HEK293T (cell line): Measurements from ENCODE around the gene C9orf152.

ENCODE experiments used
- CTCF ChIA-PET: fragments of 350-600 bp; formaldehyde crosslinking; extraction: SDS; loops from one replicate; lab custom pipeline; 2021; ENCODE audit warnings: antibody characterized with exemption, inconsistent platforms; lab: Yijun Ruan, JAX
- POLR2A ChIA-PET: fragments of 350-600 bp; formaldehyde crosslinking; extraction: SDS; loops from one replicate; lab custom pipeline; 2020; ENCODE audit warnings: antibody characterized with exemption, inconsistent platforms; lab: Yijun Ruan, JAX
- DNase-seq: peaks from one replicate; pipeline ENCODE4 v3.0.0; 2012; ENCODE audit warnings: mixed read lengths; ENCODE audit errors: extremely low spot score
- ARNT ChIP-seq: fragments of 450-650 bp; IDR thresholded peaks from 2 replicates; pipeline ENCODE4 v1.6.1; 2017; ENCODE audit warnings: mild to moderate bottlenecking
- BHLHE40 ChIP-seq: fragments of 450-650 bp; IDR thresholded peaks from 2 replicates; pipeline ENCODE4 v1.6.1; 2016; ENCODE audit warnings: mild to moderate bottlenecking, moderate library complexity, borderline replicate concordance
- CTBP1 ChIP-seq: fragments of 450-650 bp; IDR thresholded peaks from 2 replicates; pipeline ENCODE4 v1.6.1; 2016; ENCODE audit warnings: borderline replicate concordance
- ELF4 ChIP-seq: fragments of 450-650 bp; IDR thresholded peaks from 2 replicates; pipeline ENCODE4 v1.6.1; 2017; ENCODE audit warnings: antibody characterized with exemption
- FOXA1 ChIP-seq: fragments of 450-650 bp; IDR thresholded peaks from 2 replicates; pipeline ENCODE4 v1.6.1; 2016; ENCODE audit warnings: mild to moderate bottlenecking
- FOXK2 ChIP-seq: fragments of 450-650 bp; IDR thresholded peaks from 2 replicates; pipeline ENCODE4 v1.6.1; 2016; ENCODE audit warnings: mild to moderate bottlenecking
- FOXM1 ChIP-seq: fragments of 450-650 bp; IDR thresholded peaks from 2 replicates; pipeline ENCODE4 v1.6.1; 2017; ENCODE audit warnings: mild to moderate bottlenecking, borderline replicate concordance
- HDGF ChIP-seq: fragments of 450-650 bp; IDR thresholded peaks from 2 replicates; pipeline ENCODE4 v1.6.1; 2017; ENCODE audit warnings: antibody characterized with exemption, borderline replicate concordance
- L3MBTL2 ChIP-seq: fragments of 450-650 bp; conservative IDR thresholded peaks from 2 replicates; pipeline ENCODE4 v1.6.1; 2016; ENCODE audit warnings: mild to moderate bottlenecking
- LEF1 ChIP-seq: fragments of 450-650 bp; IDR thresholded peaks from 2 replicates; pipeline ENCODE4 v1.6.1; 2017; ENCODE audit warnings: mild to moderate bottlenecking, borderline replicate concordance
- NFRKB ChIP-seq: fragments of 450-650 bp; IDR thresholded peaks from 2 replicates; pipeline ENCODE4 v1.6.1; 2016; ENCODE audit warnings: mild to moderate bottlenecking, moderate library complexity
- PKNOX1 ChIP-seq: fragments of 450-650 bp; IDR thresholded peaks from 2 replicates; pipeline ENCODE4 v1.6.1; 2016
- SP1 ChIP-seq: fragments of 450-650 bp; IDR thresholded peaks from 2 replicates; pipeline ENCODE4 v1.6.1; 2017
- SUZ12 ChIP-seq: fragments of 450-650 bp; IDR thresholded peaks from 2 replicates; pipeline ENCODE4 v1.6.1; 2016; ENCODE audit warnings: mild to moderate bottlenecking
- TARDBP ChIP-seq: fragments of 450-650 bp; IDR thresholded peaks from 2 replicates; pipeline ENCODE4 v1.6.1; 2016
- ZNF384 ChIP-seq: fragments of 450-650 bp; IDR thresholded peaks from 2 replicates; pipeline ENCODE4 v1.6.1; 2016

The C9orf152 gene

GRCh38 chr9:110175275-110175968, 32.5 kb downstream of the C9orf152 start:
- no peak for DNase-seq
- ChIA-PET CTCF (no interaction called here), POLR2A (no interaction called here)
- TF ChIP-seq FOXA1 (no peak), L3MBTL2 (no peak), ELF4 (no peak), PKNOX1 (no peak), BHLHE40 (no peak), LEF1 (no peak), FOXM1 (no peak), NFRKB (no peak), CTBP1 (no peak), FOXK2 (no peak), SP1 (no peak), SUZ12 (no peak), ZNF384 (no peak), ARNT (no peak), TARDBP (no peak), HDGF (no peak)

GRCh38 chr9:110173322-110173642, 34.7 kb downstream of the C9orf152 start:
- CTCF ChIA-PET, result interaction anchor here (1.0 kb wide), 1 partner anchor 10 kb away, joined by 3 read pairs; no protein-coding TSS in a partner anchor
- POLR2A ChIA-PET, result no interaction called here
- TF ChIP-seq ZNF384 (peak; percentile 79), PKNOX1 (no peak)
- no peak for DNase-seq

- ChIA-PET CTCF (interaction anchor here (0.7 kb wide), 1 partner anchor 13 kb away, joined by 4 read pairs; no protein-coding TSS in a partner anchor), POLR2A (no interaction called here)
- DNase-seq, result no peak
- TF ChIP-seq HDGF (no peak), SP1 (no peak), ARNT (no peak), NFRKB (no peak), CTBP1 (no peak), LEF1 (no peak), SUZ12 (no peak), FOXM1 (no peak), L3MBTL2 (no peak), FOXK2 (no peak), FOXA1 (no peak), ELF4 (no peak), PKNOX1 (no peak), TARDBP (no peak), ZNF384 (no peak), BHLHE40 (no peak)
Measured at GRCh38 chr9:110170357-110171257, 37.4 kb downstream of the C9orf152 start.

- ChIA-PET POLR2A (no interaction called here), CTCF (no interaction called here)
- DNase-seq, result no peak
- TF ChIP-seq L3MBTL2 (no peak), SUZ12 (no peak), NFRKB (no peak), FOXM1 (no peak), ZNF384 (no peak), FOXK2 (no peak), TARDBP (no peak), ELF4 (no peak), LEF1 (no peak), CTBP1 (no peak), PKNOX1 (no peak), ARNT (no peak), BHLHE40 (no peak), HDGF (no peak), SP1 (no peak), FOXA1 (no peak)
Measured at GRCh38 chr9:110168486-110168885, 39.5 kb downstream of the C9orf152 start.

- CTCF ChIA-PET, result no interaction called here
- TF ChIP-seq CTBP1 (no peak), FOXA1 (no peak), ELF4 (no peak), PKNOX1 (no peak), SUZ12 (no peak)
- POLR2A ChIA-PET, result interaction anchor here (0.7 kb wide), 1 partner anchor 66 kb away, joined by 3 read pairs; no protein-coding TSS in a partner anchor
- DNase-seq, result no peak
Measured at GRCh38 chr9:110161940-110162339, 46.0 kb downstream of the C9orf152 start.
